WTC11 (cell line): ENCODE measurements around the gene LRMDA. TPM values are rescaled to one million over a fixed set of nuclear protein-coding genes. Genes with fewer than 3 reads are reported as not detected.

Experiments
- ATAC-seq: fragments of 200-7000 bp; cut with Tn5 transposase; 2 replicates; pipeline ENCODE4 v1.10.0; 2021; ENCODE audit warnings: mild to moderate bottlenecking, moderate library complexity
- CTCF ChIA-PET: fragments of 300-600 bp; sonication (Branson Sonifier 250); formaldehyde crosslinking; loops from one replicate; lab custom pipeline; 2021; ENCODE audit warnings: antibody characterized with exemption; lab: Charles Lee
- POLR2A ChIA-PET: fragments of 350-600 bp; sonication (Branson Sonifier 250); formaldehyde crosslinking; loops from one replicate; lab custom pipeline; 2021; ENCODE audit warnings: antibody characterized with exemption; lab: Charles Lee
- DNase-seq: peaks from one replicate; pipeline ENCODE4 v3.0.0; 2021; ENCODE audit warnings: low spot score
- H3K27ac Mint-ChIP-seq: 2 replicates; pipeline ENCODE4 v1.8.0; 2021; ENCODE audit warnings: mixed read lengths
- H3K27me3 Mint-ChIP-seq: 2 replicates; pipeline ENCODE4 v1.8.0; 2021; ENCODE audit warnings: low read depth, mild to moderate bottlenecking, moderate library complexity, mixed read lengths
- H3K36me3 Mint-ChIP-seq: 2 replicates; pipeline ENCODE4 v1.8.0; 2021; ENCODE audit warnings: mixed read lengths
- H3K4me1 Mint-ChIP-seq: 2 replicates; pipeline ENCODE4 v1.8.0; 2022; ENCODE audit warnings: mixed read lengths
- H3K4me3 Mint-ChIP-seq: 2 replicates; pipeline ENCODE4 v1.8.0; 2021; ENCODE audit warnings: mild to moderate bottlenecking, moderate library complexity, mixed read lengths
- H3K9me3 Mint-ChIP-seq: 2 replicates; pipeline ENCODE4 v1.8.0; 2021; ENCODE audit warnings: mixed read lengths
- AR ChIP-seq: fragments of 250-450 bp; sonication (Bioruptor Pico); IDR thresholded peaks from 2 replicates; pipeline ENCODE4 v1.9.0; 2021; ENCODE audit warnings: mild to moderate bottlenecking
- ATF1 ChIP-seq: sonication (generic); formaldehyde crosslinking; IDR thresholded peaks from 2 replicates; pipeline ENCODE4 v1.8.1; 2023; ENCODE audit warnings: mild to moderate bottlenecking, moderate library complexity, missing genetic modification reagents
- ATF2 ChIP-seq: sonication (generic); formaldehyde crosslinking; IDR thresholded peaks from 2 replicates; pipeline ENCODE4 v1.8.1; 2022; ENCODE audit warnings: low read depth, missing genetic modification reagents, borderline replicate concordance
- CREB1 ChIP-seq: sonication (generic); formaldehyde crosslinking; IDR thresholded peaks from 2 replicates; pipeline ENCODE4 v1.8.0; 2023; ENCODE audit warnings: mild to moderate bottlenecking, missing genetic modification reagents
- CTCF ChIP-seq: fragments of 200-600 bp; IDR thresholded peaks from 2 replicates; pipeline ENCODE4 v1.8.0; 2022; ENCODE audit warnings: antibody characterized with exemption
- EMX1 ChIP-seq: fragments of 250-450 bp; sonication (Bioruptor Pico); IDR thresholded peaks from 2 replicates; pipeline ENCODE4 v1.8.0; 2021; ENCODE audit warnings: mild to moderate bottlenecking
- ETV6 ChIP-seq: sonication (generic); formaldehyde crosslinking; IDR thresholded peaks from 2 replicates; pipeline ENCODE4 v1.8.1; 2022; ENCODE audit warnings: mild to moderate bottlenecking, missing genetic modification reagents
- FOXP1 ChIP-seq: sonication (generic); formaldehyde crosslinking; IDR thresholded peaks from 2 replicates; pipeline ENCODE4 v1.8.0; 2022; ENCODE audit warnings: missing genetic modification reagents, mild to moderate bottlenecking, moderate library complexity, borderline replicate concordance
- IRF2 ChIP-seq: sonication (generic); formaldehyde crosslinking; IDR thresholded peaks from 2 replicates; pipeline ENCODE4 v1.8.0; 2022; ENCODE audit warnings: low read depth, missing genetic modification reagents, borderline replicate concordance
- MLX ChIP-seq: sonication (generic); formaldehyde crosslinking; IDR thresholded peaks from 2 replicates; pipeline ENCODE4 v1.8.1; 2023; ENCODE audit warnings: mild to moderate bottlenecking, missing genetic modification reagents, moderate library complexity
- NR2C2 ChIP-seq: sonication (generic); formaldehyde crosslinking; IDR thresholded peaks from 2 replicates; pipeline ENCODE4 v1.8.0; 2022; ENCODE audit warnings: mild to moderate bottlenecking, missing genetic modification reagents
- NR3C1 ChIP-seq: sonication (generic); formaldehyde crosslinking; conservative IDR thresholded peaks from 2 replicates; pipeline ENCODE4 v1.8.1; 2023; ENCODE audit warnings: low read depth, mild to moderate bottlenecking, missing genetic modification reagents
- PRRX2 ChIP-seq: fragments of 250-450 bp; sonication (Bioruptor Pico); IDR thresholded peaks from 2 replicates; pipeline ENCODE4 v1.8.0; 2021; ENCODE audit warnings: mild to moderate bottlenecking
- STAT6 ChIP-seq: sonication (generic); formaldehyde crosslinking; conservative IDR thresholded peaks from 2 replicates; pipeline ENCODE4 v1.8.1; 2023; ENCODE audit warnings: mild to moderate bottlenecking, low read depth, missing genetic modification reagents, moderate library complexity
- ZBTB43 ChIP-seq: sonication (generic); formaldehyde crosslinking; IDR thresholded peaks from 2 replicates; pipeline ENCODE4 v1.8.1; 2023; ENCODE audit warnings: mild to moderate bottlenecking, missing genetic modification reagents
- ZNF232 ChIP-seq: sonication (generic); formaldehyde crosslinking; IDR thresholded peaks from 2 replicates; pipeline ENCODE4 v1.8.0; 2022; ENCODE audit warnings: mild to moderate bottlenecking, missing genetic modification reagents
- ZNF263 ChIP-seq: sonication (generic); formaldehyde crosslinking; IDR thresholded peaks from 2 replicates; pipeline ENCODE4 v1.8.1; 2022; ENCODE audit warnings: low read depth, mild to moderate bottlenecking, moderate library complexity, missing genetic modification reagents
- ZNF416 ChIP-seq: fragments of 250-450 bp; sonication (Bioruptor Pico); IDR thresholded peaks from 2 replicates; pipeline ENCODE4 v1.9.0; 2021; ENCODE audit warnings: mild to moderate bottlenecking, inconsistent platforms
- ZNF423 ChIP-seq: fragments of 250-450 bp; sonication (Bioruptor Pico); IDR thresholded peaks from 2 replicates; pipeline ENCODE4 v2.1.2; 2022; ENCODE audit warnings: mild to moderate bottlenecking, moderate library complexity
- total RNA-seq: library from RNA; stranded (reverse); gene quantifications from 3 replicates; pipeline ENCODE4 v1.2.3, GENCODE V29; 2021

The LRMDA gene
- total RNA-seq, 1 experiment from 2014 or later, result 0.92 TPM

- no peak for TF ChIP-seq AR
- no peak for TF ChIP-seq ZBTB43 (CRISPR knock-in tag)
- TF ChIP-seq ATF2 (CRISPR knock-in tag), result no peak
- no peak for TF ChIP-seq EMX1 (CRISPR knock-in tag)
- TF ChIP-seq ATF1 (CRISPR knock-in tag), result no peak
- TF ChIP-seq MLX (CRISPR knock-in tag), result no peak
- TF ChIP-seq ZNF263 (CRISPR knock-in tag), result no peak
- no peak for TF ChIP-seq CTCF
- TF ChIP-seq STAT6 (CRISPR knock-in tag), result no peak
- no peak for TF ChIP-seq ZNF423 (CRISPR knock-in tag)
- TF ChIP-seq FOXP1 (CRISPR knock-in tag), result no peak
- no peak for TF ChIP-seq CREB1 (CRISPR knock-in tag)
- no peak for TF ChIP-seq IRF2 (CRISPR knock-in tag)
- TF ChIP-seq ZNF416 (CRISPR knock-in tag), result no peak
Measured at GRCh38 chr10:76088980-76089379, 657.6 kb downstream of the LRMDA start (continued).

- ATAC-seq (no peak), DNase-seq (no peak)
- no peaks in the 10 kb centered on the region for H3K36me3 Mint-ChIP-seq
- H3K27me3 Mint-ChIP-seq, result peaks cover 12% of the 10 kb centered on the region
- H3K9me3 Mint-ChIP-seq, result peaks cover 10% of the 10 kb centered on the region
- H3K4me3 Mint-ChIP-seq, result no peak overlapping the region
- CTCF ChIA-PET, result interaction anchor here (1.1 to 1.4 kb wide), 2 partner anchors 53 to 213 kb away, joined by 4 to 5 read pairs; no protein-coding TSS in a partner anchor
- TF ChIP-seq NR2C2 (CRISPR knock-in tag), result no peak
- TF ChIP-seq PRRX2 (CRISPR knock-in tag), result no peak
- no peak for TF ChIP-seq NR3C1 (CRISPR knock-in tag)
- no peak for TF ChIP-seq ZNF232 (CRISPR knock-in tag)
- no peak for TF ChIP-seq ETV6
- TF ChIP-seq MLX (CRISPR knock-in tag), result no peak
- TF ChIP-seq, all 79 proteins: peak for 0
- Mint-ChIP-seq H3K4me1 (peaks cover 42% of the 10 kb centered on the region), H3K27ac (no peak overlapping the region)
- POLR2A ChIA-PET, result no interaction called here
Measured at GRCh38 chr10:76089556-76090180, 658.2 kb downstream of the LRMDA start.
